ENCODE measurements around the gene CCDC68.

CCDC68 gene

GRCh38 chr18:54961868-54962267 lies 2.6 kb upstream of the CCDC68 start:
- DNase-seq (ENCODE audit: low read depth in 2 of 2, low spot score in 1 of 2) = no peak

- DNase-seq (ENCODE audit: low read depth in 2 of 2, low spot score in 1 of 2) = no peak
These were observed 1.8 kb upstream of the CCDC68 start for GRCh38 chr18:54961016-54961423.

- DNase-seq (ENCODE audit: low read depth in 2 of 2, low spot score in 1 of 2) = no peak
These were observed 936 bp upstream of the CCDC68 start for GRCh38 chr18:54960197-54960596.

GRCh38 chr18:54957996-54958395 lies 1.3 kb downstream of the CCDC68 start:
- DNase-seq (ENCODE audit: low read depth in 2 of 2, low spot score in 1 of 2) = no peak

GRCh38 chr18:54957296-54957832 lies 1.9 kb downstream of the CCDC68 start:
- no peak for DNase-seq (ENCODE audit: low read depth in 2 of 2, low spot score in 1 of 2)

- DNase-seq (ENCODE audit: low read depth in 2 of 2, low spot score in 1 of 2) = no peak
These were observed 2.8 kb downstream of the CCDC68 start for GRCh38 chr18:54956506-54956905.

- DNase-seq (ENCODE audit: low read depth in 2 of 2, low spot score in 1 of 2) = no peak
These were observed 7.2 kb downstream of the CCDC68 start for GRCh38 chr18:54952026-54952425.

GRCh38 chr18:54950221-54950620 lies 9.0 kb downstream of the CCDC68 start:
- DNase-seq (ENCODE audit: low read depth in 2 of 2, low spot score in 1 of 2) = no peak

GRCh38 chr18:54949588-54949987 lies 9.7 kb downstream of the CCDC68 start:
- no peak for DNase-seq (ENCODE audit: low read depth in 2 of 2, low spot score in 1 of 2)

GRCh38 chr18:54948350-54948837 lies 10.9 kb downstream of the CCDC68 start:
- no peak for DNase-seq (ENCODE audit: low read depth in 2 of 2, low spot score in 1 of 2)

- DNase-seq (ENCODE audit: low read depth in 2 of 2, low spot score in 1 of 2) = no peak
These were observed 12.2 kb downstream of the CCDC68 start for GRCh38 chr18:54947091-54947490.

- DNase-seq (ENCODE audit: low read depth in 2 of 2, low spot score in 1 of 2) = no peak
These were observed 13.1 kb downstream of the CCDC68 start for GRCh38 chr18:54946149-54946581.

- no peak for DNase-seq (ENCODE audit: low read depth in 2 of 2, low spot score in 1 of 2)
These were observed 13.6 kb downstream of the CCDC68 start for GRCh38 chr18:54945576-54946125.

GRCh38 chr18:54942569-54942968 lies 16.7 kb downstream of the CCDC68 start:
- no peak for DNase-seq (ENCODE audit: low read depth in 2 of 2, low spot score in 1 of 2)

GRCh38 chr18:54942144-54942543 lies 17.1 kb downstream of the CCDC68 start:
- DNase-seq (ENCODE audit: low read depth in 2 of 2, low spot score in 1 of 2) = no peak

GRCh38 chr18:54939361-54939917 lies 19.8 kb downstream of the CCDC68 start:
- DNase-seq (ENCODE audit: low read depth in 2 of 2, low spot score in 1 of 2) = no peak

- DNase-seq (ENCODE audit: low read depth in 2 of 2, low spot score in 1 of 2) = no peak
These were observed 20.8 kb downstream of the CCDC68 start for GRCh38 chr18:54938506-54938905.

GRCh38 chr18:54932472-54932871 lies 26.8 kb downstream of the CCDC68 start:
- DNase-seq (ENCODE audit: low read depth in 2 of 2, low spot score in 1 of 2) = no peak

- no peak for DNase-seq (ENCODE audit: low read depth in 2 of 2, low spot score in 1 of 2)
These were observed 28.1 kb downstream of the CCDC68 start for GRCh38 chr18:54931152-54931551.

GRCh38 chr18:54928236-54928635 lies 31.0 kb downstream of the CCDC68 start:
- DNase-seq (ENCODE audit: low read depth in 2 of 2, low spot score in 1 of 2) = no peak

GRCh38 chr18:54926593-54927325 lies 32.5 kb downstream of the CCDC68 start:
- DNase-seq (ENCODE audit: low read depth in 2 of 2, low spot score in 1 of 2) = no peak

- DNase-seq (ENCODE audit: low read depth in 2 of 2, low spot score in 1 of 2) = no peak
These were observed 34.3 kb downstream of the CCDC68 start for GRCh38 chr18:54924948-54925347.

Measured in stimulated activated CD8-positive, alpha-beta memory T cell treated with anti-CD3 and anti-CD28 coated beads, Interleukin-4, amount 100 ng/mL, for 4 hours (primary cell).